Urinary bladder (tissue), 4 donors: ENCODE measurements around the gene ADAMTS17. TPM values are rescaled to one million over a fixed set of nuclear protein-coding genes. Genes with fewer than 3 reads are reported as not detected.

Experiments used
- DNase-seq: peaks from one replicate; pipeline ENCODE4 v3.0.0-alpha.2; 2015; ENCODE audit errors: extremely low spot score
- H3K27ac ChIP-seq: one replicate; pipeline ENCODE4 v1.5.1; 2013; ENCODE audit warnings: low read depth, mild to moderate bottlenecking, moderate library complexity
- H3K36me3 ChIP-seq: one replicate; pipeline ENCODE4 v1.6.1; 2013; ENCODE audit warnings: mild to moderate bottlenecking, moderate library complexity; ENCODE audit not compliant: insufficient read depth
- H3K4me1 ChIP-seq: one replicate; pipeline ENCODE4 v1.6.1; 2013; ENCODE audit warnings: mild to moderate bottlenecking, moderate library complexity; ENCODE audit not compliant: insufficient read depth
- H3K4me3 ChIP-seq: one replicate; pipeline ENCODE4 v1.5.1; 2013; ENCODE audit warnings: low read depth, low read length
- WGBS: extraction: QIAGEN DNeasy Blood & Tissue Kit; methylation state at CpG from one replicate; pipeline ENCODE4 v1.1.7; 2013; 5-methylcytosine and 5-hydroxymethylcytosine counted together
- polyA plus RNA-seq: library from polyadenylated mRNA; stranded (reverse); fragments of 200-250 nt; gene quantifications from one replicate; pipeline ENCODE4 v1.2.3, GENCODE V29; 2013
- total RNA-seq: library from RNA; depleted of rRNA; stranded (reverse); fragments of >200 nt; gene quantifications from one replicate; pipeline ENCODE4 v1.2.3, GENCODE V29; 2014
- donor health status: healthy with polysubstance abuse.
- donor health status: healthy.

ADAMTS17 gene
- total and polyA plus RNA-seq, 2 donors = 2.8 to 10.7 TPM

- DNase-seq = no peak
- Histone ChIP-seq H3K36me3 (no peaks in the 10 kb centered on the region), H3K4me1 (no peaks in the 10 kb centered on the region), H3K27ac (no peak overlapping the region), H3K4me3 (no peak overlapping the region)
- 94% methylated on average over 2 of the region's 2 CpGs for WGBS
Observed at GRCh38 chr15:100049483-100049882, 292.3 kb downstream of the ADAMTS17 start.

DNA sequence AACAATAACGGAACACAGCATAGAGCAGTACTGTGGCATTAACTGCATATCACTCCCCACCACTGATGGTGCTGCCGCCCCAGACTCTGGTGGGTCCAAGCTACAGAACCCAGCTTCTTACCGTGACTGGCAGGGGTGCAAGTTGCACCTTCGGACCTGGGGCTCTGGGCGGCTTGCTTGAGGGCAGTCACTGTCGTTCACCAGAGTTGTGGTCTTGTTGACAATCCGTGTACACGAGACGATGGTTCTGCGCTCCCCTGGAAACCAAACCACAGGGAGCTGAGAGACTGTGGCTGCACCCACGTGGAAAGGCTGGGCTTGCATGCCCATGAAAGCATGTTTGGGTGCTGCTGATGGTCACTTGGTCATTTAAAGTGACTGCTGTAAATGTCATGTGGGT lies 293.0 kb downstream of the ADAMTS17 start:
- no peak for DNase-seq
- no peaks in the 10 kb centered on the region for H3K4me1 ChIP-seq
- no peak overlapping the region for H3K27ac ChIP-seq
- 93% methylated on average over 11 of the region's 11 CpGs for WGBS
- H3K36me3 ChIP-seq = no peaks in the 10 kb centered on the region
- H3K4me3 ChIP-seq = no peak overlapping the region

DNA sequence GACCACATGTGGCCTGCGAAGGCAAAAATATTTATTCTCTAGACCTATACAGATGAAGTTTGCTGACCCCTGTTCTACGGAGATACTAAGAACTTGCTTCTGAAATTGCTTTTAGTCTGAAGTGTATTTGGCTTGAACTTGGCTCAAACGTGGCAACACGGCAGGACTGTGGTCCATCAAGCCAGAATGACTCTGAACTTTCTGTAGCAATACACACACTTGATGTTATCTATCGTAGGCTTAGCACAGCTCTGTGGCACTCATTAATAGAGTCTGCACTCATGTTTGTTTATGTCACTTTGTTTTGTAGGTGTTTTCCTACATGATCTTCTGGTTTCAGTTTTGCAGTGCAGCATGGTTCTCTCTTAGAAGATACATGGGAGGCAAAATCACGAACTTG lies 298.1 kb downstream of the ADAMTS17 start:
- Histone ChIP-seq H3K4me3 (no peak overlapping the region), H3K4me1 (no peaks in the 10 kb centered on the region), H3K27ac (no peak overlapping the region), H3K36me3 (no peaks in the 10 kb centered on the region)
- 58% methylated on average over 6 of the region's 6 CpGs for WGBS
- DNase-seq = no peak

DNA sequence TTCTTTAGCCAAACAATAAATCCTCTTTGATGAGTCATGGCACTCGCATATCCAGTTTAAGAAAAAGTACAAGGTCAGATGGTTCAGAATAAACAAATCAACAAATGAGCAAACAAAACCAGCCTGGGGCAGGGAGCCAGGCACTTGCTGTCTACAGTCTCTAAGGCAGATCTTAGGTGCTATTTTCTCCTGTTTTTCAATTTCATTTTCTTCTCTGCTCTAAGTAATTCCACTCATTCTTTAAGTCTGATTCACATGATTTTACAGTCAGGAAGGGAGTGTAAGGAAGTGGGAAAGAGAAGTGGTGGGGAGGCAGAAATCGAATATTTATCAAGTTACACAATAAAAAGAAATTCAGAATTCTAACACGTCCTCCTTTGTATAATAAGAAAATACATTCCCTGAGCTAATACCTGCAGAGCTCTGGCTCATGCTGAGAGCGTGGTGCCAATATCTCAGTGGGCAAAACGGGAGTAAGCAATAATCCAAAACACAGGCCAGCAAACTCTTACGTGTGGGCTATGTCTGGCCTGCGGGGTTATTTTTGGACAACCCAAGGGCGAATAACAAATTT lies 298.6 kb downstream of the ADAMTS17 start:
- Histone ChIP-seq H3K27ac (no peak overlapping the region), H3K4me3 (no peak overlapping the region)

GRCh38 chr15:100042558-100042957 lies 299.2 kb downstream of the ADAMTS17 start:
- Histone ChIP-seq H3K4me1 (no peaks in the 10 kb centered on the region), H3K4me3 (no peak overlapping the region), H3K36me3 (no peaks in the 10 kb centered on the region), H3K27ac (no peak overlapping the region)
- 71% methylated on average over 5 of the region's 5 CpGs for WGBS
- DNase-seq = no peak

More for the DNA sequence above, 298.6 kb downstream of the ADAMTS17 start:
- 49% methylated on average over 8 of the region's 8 CpGs for WGBS
- no peaks in the 10 kb centered on the region for H3K36me3 ChIP-seq
- no peak for DNase-seq
- H3K4me1 ChIP-seq = no peaks in the 10 kb centered on the region

DNA sequence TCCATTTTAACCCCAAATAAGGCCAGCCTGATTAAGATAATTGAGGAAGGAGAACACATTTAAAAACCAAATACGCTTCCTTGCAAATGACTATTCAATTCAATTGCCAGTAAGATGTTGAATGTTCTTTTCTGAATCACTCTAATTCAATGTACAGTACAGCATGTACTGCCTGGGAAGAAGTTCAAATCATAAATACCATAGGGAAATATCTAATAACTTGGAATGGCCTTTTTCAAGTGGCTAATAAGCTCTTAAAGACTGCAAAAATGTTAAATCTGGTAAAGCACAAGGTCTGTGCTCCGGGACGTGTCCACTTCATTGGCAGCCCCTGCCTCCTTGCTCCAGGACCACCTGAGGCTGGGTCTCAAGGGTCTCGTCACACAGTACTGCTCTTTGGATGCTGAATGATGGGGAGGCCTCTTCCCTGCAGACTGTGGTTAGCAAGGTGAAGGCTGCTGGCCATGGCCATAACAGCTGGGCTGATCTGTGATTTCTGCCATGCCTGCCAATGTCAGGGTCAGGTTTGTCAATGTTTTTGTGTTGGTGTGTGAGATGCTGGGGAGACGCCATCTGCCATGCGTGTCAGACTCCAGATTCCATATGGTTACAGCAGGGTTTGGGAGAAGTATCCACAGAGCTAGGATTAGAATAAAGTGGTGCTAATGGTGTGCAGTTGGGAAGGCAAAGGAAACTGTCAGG lies 300.5 kb downstream of the ADAMTS17 start:
- WGBS = 95% methylated on average over 6 of the region's 6 CpGs
- Histone ChIP-seq H3K4me1 (no peaks in the 10 kb centered on the region), H3K27ac (no peak overlapping the region), H3K36me3 (no peaks in the 10 kb centered on the region), H3K4me3 (no peak overlapping the region)
- no peak for DNase-seq

- no peak overlapping the region for H3K4me3 ChIP-seq
- H3K27ac ChIP-seq = no peak overlapping the region
- no peak for DNase-seq
- 79% methylated on average over 5 of the region's 5 CpGs for WGBS
- H3K36me3 ChIP-seq = no peaks in the 10 kb centered on the region
- H3K4me1 ChIP-seq = no peaks in the 10 kb centered on the region
Observed at GRCh38 chr15:100039994-100040393, 301.8 kb downstream of the ADAMTS17 start.

DNA sequence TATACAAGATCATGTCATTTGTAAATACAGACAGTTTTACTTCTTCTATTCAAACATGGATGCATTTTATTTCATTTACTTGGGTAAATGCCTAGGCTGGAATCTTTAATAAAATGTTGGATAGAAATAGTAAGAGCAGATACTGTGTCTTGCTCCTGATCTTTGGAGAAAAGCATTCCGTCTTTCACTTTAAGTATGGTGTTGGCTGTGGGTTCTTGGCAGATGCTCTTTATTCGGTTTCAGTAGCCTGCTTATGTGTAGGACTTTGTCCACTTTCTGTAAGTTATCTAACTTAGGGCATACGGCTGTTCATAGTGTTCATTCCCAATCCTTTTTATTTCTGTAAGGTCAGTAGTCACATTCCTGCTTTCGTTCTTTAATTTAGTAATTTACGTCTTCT lies 303.0 kb downstream of the ADAMTS17 start:
- Histone ChIP-seq H3K4me1 (no peaks in the 10 kb centered on the region), H3K4me3 (no peak overlapping the region), H3K36me3 (no peaks in the 10 kb centered on the region), H3K27ac (no peak overlapping the region)
- 77% methylated on average over 5 of the region's 5 CpGs for whole genome bisulfite sequencing
- no peak for DNase-seq

DNA sequence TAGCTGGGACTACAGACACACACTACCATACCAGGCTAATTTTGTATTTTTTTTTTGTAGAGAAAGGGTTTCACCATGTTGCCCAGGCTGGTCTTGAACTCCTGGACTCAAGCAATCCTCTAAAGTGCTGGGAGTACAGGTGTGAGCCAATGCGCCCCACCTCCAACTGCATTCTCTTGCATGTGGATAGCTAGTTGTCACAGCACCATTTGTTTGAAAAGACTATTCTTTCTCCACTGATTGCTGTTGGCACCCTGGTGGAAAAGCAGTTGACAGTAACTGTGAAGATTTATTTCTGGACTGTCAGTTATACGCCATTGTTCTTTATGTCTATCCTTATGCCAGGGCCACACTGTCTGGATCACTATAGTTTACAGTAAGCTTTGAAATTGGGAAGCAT lies 303.9 kb downstream of the ADAMTS17 start:
- no peak for DNase-seq
- Histone ChIP-seq H3K27ac (no peak overlapping the region), H3K4me3 (no peak overlapping the region), H3K4me1 (no peaks in the 10 kb centered on the region), H3K36me3 (no peaks in the 10 kb centered on the region)
- 97% methylated on average over 2 of the region's 2 CpGs for WGBS

GRCh38 chr15:100036015-100036414 lies 305.8 kb downstream of the ADAMTS17 start:
- Histone ChIP-seq H3K27ac (no peak overlapping the region), H3K4me3 (no peak overlapping the region), H3K36me3 (no peaks in the 10 kb centered on the region), H3K4me1 (no peaks in the 10 kb centered on the region)
- no peak for DNase-seq
- 86% methylated on average over 6 of the region's 6 CpGs for WGBS

DNA sequence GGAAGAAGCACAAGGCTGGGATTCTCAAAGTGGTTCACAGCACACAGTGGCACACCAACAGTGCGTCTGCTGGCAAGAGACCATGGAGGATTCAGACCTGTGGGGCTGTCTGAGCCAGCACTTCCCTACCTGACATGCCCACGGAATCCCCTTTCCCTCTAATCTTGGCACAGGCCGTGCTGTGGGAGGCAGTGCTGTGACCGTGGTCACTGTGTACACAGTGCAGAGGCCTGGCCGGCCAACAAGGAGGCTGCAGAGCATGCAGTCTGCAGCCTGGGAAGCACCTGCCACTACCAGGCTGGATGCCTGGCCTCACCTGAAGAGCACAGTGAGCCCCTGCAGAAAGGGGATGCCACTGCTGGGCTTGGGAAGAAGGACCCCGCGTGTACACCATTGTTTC lies 307.6 kb downstream of the ADAMTS17 start:
- no peak overlapping the region for H3K27ac ChIP-seq
- 86% methylated on average over 7 of the region's 7 CpGs for WGBS
- DNase-seq = no peak
- H3K4me1 ChIP-seq = no peaks in the 10 kb centered on the region
- no peak overlapping the region for H3K4me3 ChIP-seq
- H3K36me3 ChIP-seq = no peaks in the 10 kb centered on the region

GRCh38 chr15:100033140-100033857 lies 308.5 kb downstream of the ADAMTS17 start:
- DNase-seq = no peak
- Histone ChIP-seq H3K4me3 (no peak overlapping the region), H3K27ac (no peak overlapping the region), H3K4me1 (no peaks in the 10 kb centered on the region), H3K36me3 (no peaks in the 10 kb centered on the region)
- 78% methylated on average over 5 of the region's 5 CpGs for WGBS

DNA sequence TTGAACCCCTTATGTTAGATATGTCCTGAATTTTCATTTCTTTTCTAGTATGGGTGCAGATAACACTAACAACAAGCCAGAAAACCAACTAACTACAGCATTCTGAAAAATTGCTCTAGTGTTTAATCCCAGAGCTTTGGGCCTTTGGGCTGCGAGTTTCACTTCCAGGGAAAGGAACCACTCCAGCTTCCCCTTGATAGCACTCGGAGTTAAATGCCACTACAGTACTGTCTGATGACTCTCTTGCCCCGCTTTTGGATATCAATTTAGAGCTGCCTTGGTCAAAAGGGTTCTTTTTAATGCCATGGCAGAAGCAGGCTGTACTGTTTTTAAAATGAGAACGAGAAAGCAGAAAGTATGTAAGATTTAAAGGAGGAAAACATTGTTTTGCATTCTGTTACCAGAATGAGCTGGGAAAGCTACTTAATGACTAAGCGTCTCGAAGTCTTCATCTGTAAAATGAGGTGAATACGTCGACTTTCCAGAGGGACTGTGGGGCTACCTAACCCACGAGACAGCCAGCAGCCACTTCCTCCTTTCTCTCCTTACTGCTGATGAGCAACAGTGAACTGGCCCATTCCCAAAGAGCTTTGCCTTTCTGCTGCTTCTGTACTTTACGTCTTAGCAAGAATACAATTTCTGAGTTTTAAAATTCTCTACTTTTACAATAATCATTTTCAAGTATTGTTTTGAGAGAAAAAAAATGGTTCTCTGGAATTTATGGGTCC lies 309.3 kb downstream of the ADAMTS17 start:
- H3K36me3 ChIP-seq = no peaks in the 10 kb centered on the region
- 78% methylated on average over 10 of the region's 10 CpGs for WGBS
- no peak overlapping the region for H3K27ac ChIP-seq
- no peak overlapping the region for H3K4me3 ChIP-seq
- no peaks in the 10 kb centered on the region for H3K4me1 ChIP-seq
- no peak for DNase-seq
